ENCODE results near the gene MEPCE. TPM values are rescaled to one million over a fixed set of nuclear protein-coding genes. Genes with fewer than 3 reads are reported as not detected.

Gene MEPCE
- total and polyA plus RNA-seq, 9 of the 15 experiments (the other 6 are each of a cell fraction or from before 2014, with no cell fraction given), result 10.9 to 76.3 (median 44.1) TPM

DNA sequence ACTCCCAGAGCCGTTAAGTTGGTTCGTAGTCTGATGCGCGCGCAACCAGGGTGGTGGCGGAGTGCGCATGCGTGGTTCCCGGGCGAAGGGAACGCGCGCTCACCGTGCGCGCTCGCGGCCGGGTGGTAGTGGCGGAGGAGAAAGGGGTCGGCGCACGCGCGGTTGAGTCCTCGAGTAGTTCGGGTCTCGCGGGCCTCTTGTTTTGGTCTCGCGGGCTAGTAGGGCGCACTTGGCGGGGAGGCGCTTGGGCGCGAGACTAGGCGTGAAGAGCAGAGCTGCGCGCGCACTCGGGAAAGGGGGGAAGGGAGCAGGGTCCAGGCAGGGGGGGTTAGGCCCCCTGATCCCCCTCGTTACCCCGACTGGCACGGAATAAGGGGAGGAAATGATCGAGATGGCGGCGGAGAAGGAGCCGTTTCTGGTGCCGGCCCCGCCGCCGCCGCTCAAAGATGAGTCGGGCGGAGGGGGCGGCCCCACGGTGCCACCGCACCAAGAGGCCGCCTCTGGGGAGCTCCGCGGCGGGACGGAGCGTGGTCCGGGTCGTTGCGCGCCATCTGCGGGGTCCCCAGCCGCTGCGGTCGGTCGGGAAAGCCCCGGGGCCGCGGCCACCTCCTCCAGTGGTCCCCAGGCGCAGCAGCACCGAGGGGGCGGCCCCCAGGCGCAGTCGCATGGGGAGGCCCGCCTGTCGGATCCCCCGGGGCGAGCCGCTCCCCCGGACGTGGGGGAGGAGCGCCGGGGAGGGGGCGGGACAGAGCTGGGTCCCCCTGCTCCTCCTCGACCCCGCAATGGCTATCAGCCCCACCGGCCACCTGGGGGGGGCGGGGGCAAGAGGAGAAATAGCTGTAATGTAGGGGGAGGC lies at the start of gene MEPCE (continued):
- TF ChIP-seq SREBF2 (CRISPR knock-in tag; IDR thresholded peaks at IDR 0.05), result no peak
- TF ChIP-seq, protein P1, sequence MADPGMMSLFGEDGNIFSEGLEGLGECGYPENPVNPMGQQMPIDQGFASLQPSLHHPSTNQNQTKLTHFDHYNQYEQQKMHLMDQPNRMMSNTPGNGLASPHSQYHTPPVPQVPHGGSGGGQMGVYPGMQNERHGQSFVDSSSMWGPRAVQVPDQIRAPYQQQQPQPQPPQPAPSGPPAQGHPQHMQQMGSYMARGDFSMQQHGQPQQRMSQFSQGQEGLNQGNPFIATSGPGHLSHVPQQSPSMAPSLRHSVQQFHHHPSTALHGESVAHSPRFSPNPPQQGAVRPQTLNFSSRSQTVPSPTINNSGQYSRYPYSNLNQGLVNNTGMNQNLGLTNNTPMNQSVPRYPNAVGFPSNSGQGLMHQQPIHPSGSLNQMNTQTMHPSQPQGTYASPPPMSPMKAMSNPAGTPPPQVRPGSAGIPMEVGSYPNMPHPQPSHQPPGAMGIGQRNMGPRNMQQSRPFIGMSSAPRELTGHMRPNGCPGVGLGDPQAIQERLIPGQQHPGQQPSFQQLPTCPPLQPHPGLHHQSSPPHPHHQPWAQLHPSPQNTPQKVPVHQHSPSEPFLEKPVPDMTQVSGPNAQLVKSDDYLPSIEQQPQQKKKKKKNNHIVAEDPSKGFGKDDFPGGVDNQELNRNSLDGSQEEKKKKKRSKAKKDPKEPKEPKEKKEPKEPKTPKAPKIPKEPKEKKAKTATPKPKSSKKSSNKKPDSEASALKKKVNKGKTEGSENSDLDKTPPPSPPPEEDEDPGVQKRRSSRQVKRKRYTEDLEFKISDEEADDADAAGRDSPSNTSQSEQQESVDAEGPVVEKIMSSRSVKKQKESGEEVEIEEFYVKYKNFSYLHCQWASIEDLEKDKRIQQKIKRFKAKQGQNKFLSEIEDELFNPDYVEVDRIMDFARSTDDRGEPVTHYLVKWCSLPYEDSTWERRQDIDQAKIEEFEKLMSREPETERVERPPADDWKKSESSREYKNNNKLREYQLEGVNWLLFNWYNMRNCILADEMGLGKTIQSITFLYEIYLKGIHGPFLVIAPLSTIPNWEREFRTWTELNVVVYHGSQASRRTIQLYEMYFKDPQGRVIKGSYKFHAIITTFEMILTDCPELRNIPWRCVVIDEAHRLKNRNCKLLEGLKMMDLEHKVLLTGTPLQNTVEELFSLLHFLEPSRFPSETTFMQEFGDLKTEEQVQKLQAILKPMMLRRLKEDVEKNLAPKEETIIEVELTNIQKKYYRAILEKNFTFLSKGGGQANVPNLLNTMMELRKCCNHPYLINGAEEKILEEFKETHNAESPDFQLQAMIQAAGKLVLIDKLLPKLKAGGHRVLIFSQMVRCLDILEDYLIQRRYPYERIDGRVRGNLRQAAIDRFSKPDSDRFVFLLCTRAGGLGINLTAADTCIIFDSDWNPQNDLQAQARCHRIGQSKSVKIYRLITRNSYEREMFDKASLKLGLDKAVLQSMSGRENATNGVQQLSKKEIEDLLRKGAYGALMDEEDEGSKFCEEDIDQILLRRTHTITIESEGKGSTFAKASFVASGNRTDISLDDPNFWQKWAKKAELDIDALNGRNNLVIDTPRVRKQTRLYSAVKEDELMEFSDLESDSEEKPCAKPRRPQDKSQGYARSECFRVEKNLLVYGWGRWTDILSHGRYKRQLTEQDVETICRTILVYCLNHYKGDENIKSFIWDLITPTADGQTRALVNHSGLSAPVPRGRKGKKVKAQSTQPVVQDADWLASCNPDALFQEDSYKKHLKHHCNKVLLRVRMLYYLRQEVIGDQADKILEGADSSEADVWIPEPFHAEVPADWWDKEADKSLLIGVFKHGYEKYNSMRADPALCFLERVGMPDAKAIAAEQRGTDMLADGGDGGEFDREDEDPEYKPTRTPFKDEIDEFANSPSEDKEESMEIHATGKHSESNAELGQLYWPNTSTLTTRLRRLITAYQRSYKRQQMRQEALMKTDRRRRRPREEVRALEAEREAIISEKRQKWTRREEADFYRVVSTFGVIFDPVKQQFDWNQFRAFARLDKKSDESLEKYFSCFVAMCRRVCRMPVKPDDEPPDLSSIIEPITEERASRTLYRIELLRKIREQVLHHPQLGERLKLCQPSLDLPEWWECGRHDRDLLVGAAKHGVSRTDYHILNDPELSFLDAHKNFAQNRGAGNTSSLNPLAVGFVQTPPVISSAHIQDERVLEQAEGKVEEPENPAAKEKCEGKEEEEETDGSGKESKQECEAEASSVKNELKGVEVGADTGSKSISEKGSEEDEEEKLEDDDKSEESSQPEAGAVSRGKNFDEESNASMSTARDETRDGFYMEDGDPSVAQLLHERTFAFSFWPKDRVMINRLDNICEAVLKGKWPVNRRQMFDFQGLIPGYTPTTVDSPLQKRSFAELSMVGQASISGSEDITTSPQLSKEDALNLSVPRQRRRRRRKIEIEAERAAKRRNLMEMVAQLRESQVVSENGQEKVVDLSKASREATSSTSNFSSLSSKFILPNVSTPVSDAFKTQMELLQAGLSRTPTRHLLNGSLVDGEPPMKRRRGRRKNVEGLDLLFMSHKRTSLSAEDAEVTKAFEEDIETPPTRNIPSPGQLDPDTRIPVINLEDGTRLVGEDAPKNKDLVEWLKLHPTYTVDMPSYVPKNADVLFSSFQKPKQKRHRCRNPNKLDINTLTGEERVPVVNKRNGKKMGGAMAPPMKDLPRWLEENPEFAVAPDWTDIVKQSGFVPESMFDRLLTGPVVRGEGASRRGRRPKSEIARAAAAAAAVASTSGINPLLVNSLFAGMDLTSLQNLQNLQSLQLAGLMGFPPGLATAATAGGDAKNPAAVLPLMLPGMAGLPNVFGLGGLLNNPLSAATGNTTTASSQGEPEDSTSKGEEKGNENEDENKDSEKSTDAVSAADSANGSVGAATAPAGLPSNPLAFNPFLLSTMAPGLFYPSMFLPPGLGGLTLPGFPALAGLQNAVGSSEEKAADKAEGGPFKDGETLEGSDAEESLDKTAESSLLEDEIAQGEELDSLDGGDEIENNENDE (IDR thresholded peaks at IDR 0.05; ENCODE audit: low read depth, low read length), result no peak
- TF ChIP-seq GTF2F1 (IDR thresholded peaks at IDR 0.05; ENCODE audit: low read depth, low read length), result no peak
- no peak for TF ChIP-seq MEF2D (tag; conservative IDR thresholded peaks at IDR 0.05; ENCODE audit: low read depth)
- TF ChIP-seq, protein P2, sequence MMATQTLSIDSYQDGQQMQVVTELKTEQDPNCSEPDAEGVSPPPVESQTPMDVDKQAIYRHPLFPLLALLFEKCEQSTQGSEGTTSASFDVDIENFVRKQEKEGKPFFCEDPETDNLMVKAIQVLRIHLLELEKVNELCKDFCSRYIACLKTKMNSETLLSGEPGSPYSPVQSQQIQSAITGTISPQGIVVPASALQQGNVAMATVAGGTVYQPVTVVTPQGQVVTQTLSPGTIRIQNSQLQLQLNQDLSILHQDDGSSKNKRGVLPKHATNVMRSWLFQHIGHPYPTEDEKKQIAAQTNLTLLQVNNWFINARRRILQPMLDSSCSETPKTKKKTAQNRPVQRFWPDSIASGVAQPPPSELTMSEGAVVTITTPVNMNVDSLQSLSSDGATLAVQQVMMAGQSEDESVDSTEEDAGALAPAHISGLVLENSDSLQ (IDR thresholded peaks at IDR 0.05), result no peak
- TF ChIP-seq ZNF212 (CRISPR knock-in tag; IDR thresholded peaks at IDR 0.05), result peak; percentile 51; the same call in 1 of the 2 replicates
- TF ChIP-seq, protein P3, sequence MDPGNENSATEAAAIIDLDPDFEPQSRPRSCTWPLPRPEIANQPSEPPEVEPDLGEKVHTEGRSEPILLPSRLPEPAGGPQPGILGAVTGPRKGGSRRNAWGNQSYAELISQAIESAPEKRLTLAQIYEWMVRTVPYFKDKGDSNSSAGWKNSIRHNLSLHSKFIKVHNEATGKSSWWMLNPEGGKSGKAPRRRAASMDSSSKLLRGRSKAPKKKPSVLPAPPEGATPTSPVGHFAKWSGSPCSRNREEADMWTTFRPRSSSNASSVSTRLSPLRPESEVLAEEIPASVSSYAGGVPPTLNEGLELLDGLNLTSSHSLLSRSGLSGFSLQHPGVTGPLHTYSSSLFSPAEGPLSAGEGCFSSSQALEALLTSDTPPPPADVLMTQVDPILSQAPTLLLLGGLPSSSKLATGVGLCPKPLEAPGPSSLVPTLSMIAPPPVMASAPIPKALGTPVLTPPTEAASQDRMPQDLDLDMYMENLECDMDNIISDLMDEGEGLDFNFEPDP (CRISPR knock-in tag; IDR thresholded peaks at IDR 0.05), result no peak
- 0 out of 2 replicates have a peak, but pooled peaks have one; percentile 28 for TF ChIP-seq NR1H2 (CRISPR knock-in tag; IDR thresholded peaks at IDR 0.05)
- peak; percentile 98 for TF ChIP-seq RBM22 (IDR thresholded peaks at IDR 0.05; ENCODE audit: low read depth, low read length, poor library complexity, severe bottlenecking)
- no peak for TF ChIP-seq NFXL1 (CRISPR knock-in tag; IDR thresholded peaks at IDR 0.05)
- TF ChIP-seq, protein P4, sequence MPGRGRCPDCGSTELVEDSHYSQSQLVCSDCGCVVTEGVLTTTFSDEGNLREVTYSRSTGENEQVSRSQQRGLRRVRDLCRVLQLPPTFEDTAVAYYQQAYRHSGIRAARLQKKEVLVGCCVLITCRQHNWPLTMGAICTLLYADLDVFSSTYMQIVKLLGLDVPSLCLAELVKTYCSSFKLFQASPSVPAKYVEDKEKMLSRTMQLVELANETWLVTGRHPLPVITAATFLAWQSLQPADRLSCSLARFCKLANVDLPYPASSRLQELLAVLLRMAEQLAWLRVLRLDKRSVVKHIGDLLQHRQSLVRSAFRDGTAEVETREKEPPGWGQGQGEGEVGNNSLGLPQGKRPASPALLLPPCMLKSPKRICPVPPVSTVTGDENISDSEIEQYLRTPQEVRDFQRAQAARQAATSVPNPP (IDR thresholded peaks at IDR 0.05; ENCODE audit: borderline replicate concordance, insufficient read depth, insufficient read length), result no peak
- TF ChIP-seq NCOA6 (IDR thresholded peaks at IDR 0.05), result peak; percentile 59
